HK-2 (cell line): ENCODE data around the gene NCOA5.

Experiments
- DNase-seq: peaks from one replicate; pipeline ENCODE4 v3.0.0-alpha.2; 2018; ENCODE audit not compliant: unreplicated experiment

Gene NCOA5

GRCh38 chr20:46040902-46041535 is 48.7 kb downstream of the NCOA5 start:
- DNase-seq: peak; percentile 64

DNA sequence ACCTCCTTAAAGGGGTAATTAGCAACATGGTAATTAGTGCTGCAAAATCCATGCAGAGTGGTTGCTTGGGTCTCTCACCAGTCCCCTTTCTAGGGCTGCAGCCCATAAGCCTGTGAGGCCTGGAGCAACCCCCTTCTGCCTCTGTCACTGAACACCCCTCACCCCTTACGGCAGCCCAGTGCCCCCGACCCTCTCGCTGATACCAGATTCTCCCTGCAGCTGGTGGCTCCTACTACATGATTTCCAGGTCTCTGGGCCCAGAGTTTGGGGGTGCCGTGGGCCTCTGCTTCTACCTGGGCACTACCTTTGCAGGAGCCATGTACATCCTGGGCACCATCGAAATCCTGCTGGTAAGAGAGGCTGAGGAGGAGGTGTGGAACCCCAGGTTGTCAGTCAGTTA is 52.7 kb downstream of the NCOA5 start:
- no peak for DNase-seq

DNA sequence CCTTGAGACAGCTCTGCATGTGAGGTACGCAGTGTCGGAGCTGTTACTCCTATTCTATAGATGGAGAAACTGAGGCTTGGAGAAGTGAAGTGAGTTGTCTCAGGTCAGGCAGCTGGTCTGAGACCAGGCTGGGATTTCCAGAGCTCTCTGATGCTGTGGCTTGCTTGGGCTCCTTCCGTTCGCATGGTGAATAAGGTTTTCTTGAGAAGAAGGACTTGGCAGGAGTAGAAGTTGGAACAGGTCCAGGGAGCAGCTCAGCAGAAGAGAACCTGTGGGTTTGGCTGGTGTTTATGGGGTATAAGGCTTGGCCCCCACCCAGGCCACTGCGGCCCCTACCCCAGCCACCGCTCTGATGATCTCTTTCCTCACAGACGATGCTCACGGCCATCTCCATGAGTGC is 53.4 kb downstream of the NCOA5 start:
- DNase-seq: no peak

DNA sequence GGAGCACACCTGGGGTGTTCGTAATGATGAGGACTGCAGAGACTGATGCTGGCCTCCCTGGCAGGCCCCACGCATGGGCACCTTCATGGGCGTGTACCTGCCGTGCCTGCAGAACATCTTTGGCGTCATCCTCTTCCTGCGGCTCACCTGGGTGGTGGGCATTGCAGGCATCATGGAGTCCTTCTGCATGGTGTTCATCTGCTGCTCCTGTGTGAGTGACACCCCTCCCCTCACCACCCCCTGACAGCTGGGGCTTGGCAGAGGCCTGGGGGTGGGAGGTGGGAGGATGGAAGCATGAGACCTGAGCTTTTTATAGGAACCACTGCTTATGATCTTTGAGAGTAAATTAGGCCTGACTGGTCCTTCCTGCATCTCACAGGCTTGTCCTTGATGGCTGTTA is 54.0 kb downstream of the NCOA5 start:
- no peak for DNase-seq

GRCh38 chr20:46035253-46035652 is 54.5 kb downstream of the NCOA5 start:
- DNase-seq: no peak

DNA sequence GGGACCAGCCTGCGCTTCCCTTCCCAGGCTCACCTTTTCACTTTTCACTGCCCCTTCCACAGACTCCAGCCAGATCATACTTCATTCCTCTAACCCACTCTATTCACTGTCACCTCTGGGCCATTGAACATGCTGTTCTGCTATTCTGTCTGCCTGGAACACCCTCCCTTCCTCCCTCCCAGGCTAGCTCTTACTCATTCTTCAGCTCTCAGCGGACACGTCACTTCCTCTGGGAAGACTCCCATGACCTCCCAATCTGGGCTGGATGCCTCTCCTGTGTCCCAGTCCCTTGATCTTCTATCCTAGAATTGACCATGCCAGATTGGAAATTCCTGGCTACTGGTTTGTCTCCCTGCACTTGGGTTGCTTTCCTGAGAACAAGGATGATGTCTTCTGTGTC is 55.7 kb downstream of the NCOA5 start:
- no peak for DNase-seq

DNA sequence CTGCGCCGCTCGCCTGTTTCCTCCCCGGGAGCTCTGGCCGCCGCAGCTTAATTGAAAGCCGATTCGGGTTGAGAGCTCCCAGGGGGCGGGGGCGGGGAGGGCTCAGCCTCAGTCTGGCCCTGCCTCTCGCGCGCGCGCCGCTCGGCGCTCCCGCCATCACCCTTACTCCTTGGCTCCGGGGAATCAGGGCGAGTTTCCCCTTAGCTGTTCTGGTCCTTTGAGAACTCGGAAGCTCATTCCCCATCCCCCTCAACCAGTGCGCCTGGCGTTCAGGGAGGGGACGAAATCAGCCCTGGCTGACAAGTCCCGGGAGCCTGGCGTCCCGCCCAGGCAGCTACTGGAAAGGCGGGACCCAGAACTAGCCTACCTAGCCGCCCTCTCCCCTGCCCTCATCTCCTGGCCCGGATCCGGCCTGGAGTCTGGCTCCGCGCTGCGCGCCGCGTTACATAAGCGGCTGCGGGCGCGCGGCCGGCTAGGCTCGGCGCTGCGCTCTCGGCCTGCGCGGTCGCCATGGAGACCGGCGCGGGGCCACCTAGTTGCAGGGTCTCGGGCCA is 58.0 kb downstream of the NCOA5 start:
- no peak for DNase-seq

DNA sequence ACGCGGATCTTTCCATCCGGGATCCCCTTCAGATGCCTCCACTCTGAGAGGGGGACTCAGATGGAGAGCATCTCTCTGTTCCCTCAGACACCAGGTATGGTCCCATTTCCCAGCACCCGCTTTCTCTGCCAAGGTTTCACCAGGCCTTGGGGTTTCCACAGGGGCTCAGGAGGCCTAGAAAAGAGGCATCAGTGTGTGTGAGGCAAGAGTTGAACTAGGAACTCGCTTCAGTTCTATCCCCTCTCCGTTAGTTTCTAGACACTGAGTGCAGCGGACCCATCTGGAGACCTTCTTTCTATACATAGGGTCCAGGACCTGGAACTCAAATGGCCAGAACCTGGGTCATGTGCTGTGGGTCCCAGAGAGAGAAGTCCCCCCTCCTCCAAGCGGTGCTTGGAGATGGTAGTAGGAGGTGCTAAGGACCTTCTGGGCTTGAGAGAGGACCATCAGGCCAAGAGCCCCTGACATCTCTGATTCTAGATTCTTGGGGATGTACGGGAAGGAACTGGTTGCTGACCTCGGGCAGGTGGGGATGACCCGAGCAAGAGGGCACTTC is 58.7 kb downstream of the NCOA5 start:
- DNase-seq: no peak

GRCh38 chr20:46030284-46031013 is 59.3 kb downstream of the NCOA5 start:
- no peak for DNase-seq

DNA sequence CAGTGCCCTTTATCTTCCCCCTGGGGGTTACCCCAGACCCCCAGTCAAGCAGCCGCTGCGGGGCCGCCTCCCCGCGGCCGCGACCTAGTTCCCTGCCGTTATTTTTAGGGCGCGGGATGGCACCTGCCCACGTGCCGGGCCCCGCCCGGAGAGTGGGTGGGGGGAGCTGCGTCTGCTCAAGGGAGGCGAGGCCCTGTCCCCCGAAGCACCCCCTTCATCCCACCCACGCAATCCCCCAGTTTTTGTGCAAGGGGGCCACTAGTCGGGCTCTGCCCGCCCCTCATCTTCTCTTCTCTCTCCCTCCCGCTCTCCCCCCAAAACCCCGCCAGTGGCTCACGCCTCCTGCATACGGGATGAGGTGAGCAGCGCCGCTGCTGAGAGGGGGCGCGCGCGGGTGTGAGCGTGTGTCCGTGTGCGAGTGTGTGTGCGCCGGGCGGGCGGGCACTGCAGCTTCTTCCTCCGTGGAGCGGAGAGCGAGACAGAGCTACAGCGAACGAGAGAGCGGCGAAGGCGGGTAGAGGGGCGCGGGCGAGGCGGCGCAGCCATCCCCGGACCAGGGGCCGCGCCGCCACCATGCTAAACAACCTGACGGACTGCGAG is 60.9 kb downstream of the NCOA5 start, which contains the start of gene SLC12A5:
SLC12A5 (plus strand) TSS at position 444 of the 600 bp plus-strand sequence; CDS start at position 574, 130 bp downstream.
- no peak for DNase-seq

DNA sequence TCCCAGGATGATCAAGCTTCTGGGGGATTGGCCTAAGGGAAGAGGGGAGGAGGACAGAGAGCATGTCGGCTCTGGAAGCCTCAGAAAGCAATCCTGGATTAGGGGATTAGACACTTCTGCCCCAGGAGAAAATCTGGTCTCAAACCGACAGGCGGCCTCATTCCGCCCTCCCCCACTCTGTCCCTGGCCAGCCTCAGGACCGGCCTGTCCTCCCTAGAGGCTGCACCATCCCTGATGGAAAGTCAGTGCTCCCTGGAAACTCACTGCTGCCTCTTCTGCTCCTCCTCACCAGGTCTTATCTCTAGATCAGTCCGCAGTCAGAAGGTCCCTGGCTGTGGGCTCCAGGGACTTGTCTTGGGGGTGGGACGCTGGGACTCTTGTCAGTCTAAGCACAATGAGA is 61.7 kb downstream of the NCOA5 start:
- no peak for DNase-seq

DNA sequence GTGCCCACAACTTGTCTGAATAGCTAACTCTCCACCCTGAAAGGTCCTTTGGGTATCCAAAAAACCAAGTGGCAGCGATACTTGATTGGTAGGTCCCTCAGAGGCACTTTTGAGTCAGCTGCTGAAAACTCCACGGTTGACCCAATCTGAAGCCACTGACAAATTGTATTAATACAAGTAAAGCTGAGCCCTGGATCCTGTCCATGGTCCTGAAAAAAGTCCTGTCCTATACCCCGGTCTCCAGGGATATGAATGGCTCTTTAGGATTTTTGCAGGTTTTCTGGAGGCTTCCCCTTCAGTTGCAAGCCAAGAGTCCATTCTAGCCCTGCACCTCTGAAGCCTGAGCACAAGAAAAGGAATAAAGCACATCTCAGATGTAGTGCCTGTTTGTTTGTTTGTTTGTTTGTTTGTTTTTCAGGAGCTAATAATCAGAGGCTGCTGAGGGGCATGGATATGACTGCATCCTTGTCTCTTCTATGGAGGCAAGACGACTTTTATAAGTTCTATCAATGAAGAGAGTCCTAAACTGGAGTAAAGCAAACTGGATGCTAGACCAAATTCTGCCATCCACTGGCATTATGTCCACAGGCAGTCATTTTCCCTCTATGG is 62.4 kb downstream of the NCOA5 start:
- DNase-seq: peak; percentile 51

- DNase-seq: no peak
Observed at GRCh38 chr20:46025376-46025783, 64.4 kb downstream of the NCOA5 start.

DNA sequence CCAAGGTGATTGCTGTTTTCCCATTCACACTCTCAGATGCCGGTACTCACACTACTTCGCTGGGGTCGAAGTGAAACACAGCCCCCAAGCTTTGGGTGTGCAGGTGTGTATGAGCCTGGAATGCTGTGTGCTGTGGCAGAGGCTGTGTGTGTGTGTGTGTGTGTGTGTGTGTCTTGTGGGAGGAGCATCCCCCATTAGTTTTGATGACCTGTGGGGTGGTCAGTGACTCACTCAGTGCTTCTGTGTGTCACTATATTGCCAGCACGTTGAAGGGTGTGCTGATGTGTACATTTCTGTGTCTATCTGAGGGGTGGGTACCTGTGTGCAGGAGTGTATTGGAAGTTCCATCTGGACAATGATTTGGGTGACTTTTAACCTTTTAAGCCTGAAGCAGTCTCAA is 65.8 kb downstream of the NCOA5 start:
- peak; percentile 46 for DNase-seq

GRCh38 chr20:46023148-46023484 is 66.6 kb downstream of the NCOA5 start:
- no peak for DNase-seq

DNA sequence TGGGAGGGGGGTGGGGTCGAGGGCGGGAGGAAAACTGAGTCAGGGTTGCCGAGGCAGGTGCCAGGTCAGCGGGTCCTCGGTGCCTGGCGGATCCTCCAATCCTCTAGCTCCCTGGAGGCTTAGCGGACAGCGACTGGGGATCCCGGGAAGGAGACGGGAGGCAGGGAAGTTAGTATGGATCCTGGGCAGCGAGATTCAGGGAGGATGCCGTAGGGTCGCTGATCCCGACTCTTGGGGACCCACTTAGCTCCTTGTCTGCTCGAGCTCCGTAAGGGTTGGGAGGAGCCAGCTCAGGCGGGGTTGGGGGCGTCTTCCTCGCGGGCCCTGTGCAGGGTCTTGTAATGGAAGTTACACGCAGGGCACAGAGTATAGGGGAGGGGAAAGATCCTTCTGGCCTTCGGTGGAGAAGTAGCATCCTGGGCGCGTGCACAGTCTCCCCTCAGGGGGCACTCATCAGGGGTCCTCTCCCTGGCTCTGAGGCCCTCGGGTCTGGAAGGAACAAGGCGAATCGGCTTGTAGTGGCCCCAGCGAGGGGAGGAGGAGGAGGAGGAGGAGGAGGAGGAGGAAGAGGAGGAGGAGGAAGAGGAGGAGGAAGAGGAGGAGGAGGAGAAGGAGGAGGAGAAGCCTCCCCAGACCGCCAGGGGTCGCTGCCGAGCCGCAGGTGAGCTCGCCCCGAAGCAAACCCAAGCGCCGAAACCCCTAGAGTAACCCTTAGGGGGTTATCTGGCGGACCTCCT is 67.2 kb downstream of the NCOA5 start:
- DNase-seq: peak; percentile 88

DNA sequence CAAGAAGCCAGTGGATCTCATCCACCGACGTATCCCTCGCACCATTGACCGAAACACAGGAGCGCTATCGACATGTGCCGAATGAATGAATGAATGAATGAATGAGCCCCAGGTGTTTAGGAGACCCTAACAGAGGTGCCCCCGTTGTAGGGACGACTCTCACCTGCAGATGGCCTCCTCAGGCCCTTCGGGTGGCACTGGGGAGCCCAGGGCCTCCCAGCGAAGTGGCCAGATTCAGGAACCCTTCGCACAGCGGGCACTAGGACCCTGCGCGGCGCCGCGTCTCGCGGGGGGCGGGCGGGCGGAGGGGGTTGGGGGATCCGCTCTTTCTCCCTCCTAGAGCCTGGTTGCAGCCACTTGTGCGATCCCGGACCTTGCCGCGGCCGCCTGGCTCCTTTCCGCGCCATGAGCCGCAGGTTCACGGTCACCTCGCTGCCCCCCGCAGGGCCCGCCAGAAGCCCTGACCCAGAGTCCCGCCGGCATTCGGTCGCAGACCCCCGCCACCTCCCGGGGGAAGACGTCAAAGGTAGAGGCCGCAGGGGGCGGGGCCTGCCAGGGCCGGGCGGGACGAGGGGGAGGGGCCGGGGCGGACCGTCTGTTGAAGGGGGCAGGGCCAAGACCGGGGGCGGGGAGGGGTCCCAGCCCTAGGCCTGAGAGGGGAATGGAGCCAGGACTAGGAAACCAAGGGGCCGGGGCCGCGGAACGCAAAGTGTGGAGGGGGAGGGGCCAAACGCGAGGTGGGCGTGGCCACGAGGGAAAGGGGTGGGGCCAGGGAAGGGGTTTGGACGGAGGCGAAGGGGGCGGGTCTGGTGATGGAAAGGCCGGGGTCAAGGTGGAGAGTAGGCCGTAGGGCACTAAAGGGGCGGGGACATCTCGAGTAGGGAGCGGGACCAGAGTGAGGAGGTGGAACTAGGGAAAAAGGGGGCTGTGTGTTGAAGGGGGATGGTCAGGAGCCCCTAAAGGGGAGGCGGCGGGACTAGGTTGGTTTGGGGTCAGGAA is 68.1 kb downstream of the NCOA5 start:
- peak; percentile 85 for DNase-seq

DNA sequence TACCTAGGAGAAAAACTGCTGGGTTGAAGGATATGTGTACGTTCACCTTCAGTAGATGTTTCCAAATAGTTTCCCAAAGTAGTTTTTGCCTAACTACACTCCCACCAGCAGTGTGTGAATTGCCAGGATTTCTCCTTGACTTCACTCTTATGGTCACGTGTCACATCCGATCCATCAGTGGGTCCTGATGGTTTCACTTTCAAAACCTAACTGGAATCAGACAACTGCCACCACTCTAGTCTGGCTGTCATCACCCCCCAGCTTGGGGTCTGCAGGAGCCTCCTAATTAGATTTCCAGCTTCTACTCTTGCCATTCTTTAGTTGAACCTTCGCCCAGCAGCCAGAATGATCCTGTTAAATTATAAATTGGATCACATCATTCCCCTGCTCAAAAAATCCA is 69.2 kb downstream of the NCOA5 start:
- no peak for DNase-seq

GRCh38 chr20:46018611-46019010 is 71.2 kb downstream of the NCOA5 start:
- no peak for DNase-seq

DNA sequence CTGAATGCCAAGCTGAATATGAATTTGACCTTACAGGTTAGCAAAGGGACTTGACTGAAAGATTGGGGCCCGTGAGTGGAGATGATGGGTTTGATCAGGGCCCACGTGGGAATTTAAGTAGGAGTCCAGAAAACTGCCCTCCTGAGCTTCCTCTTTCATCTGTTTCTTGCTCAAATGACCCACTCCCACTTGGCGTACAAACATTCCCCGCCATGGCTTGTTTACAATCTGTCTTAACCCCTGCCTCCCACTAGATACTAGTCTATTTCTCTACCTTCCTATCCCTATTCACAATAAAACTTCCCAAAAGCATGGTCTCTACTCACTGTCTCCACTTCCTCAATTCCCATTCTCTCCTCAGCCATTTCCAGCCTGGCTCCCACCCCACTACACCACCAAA is 71.7 kb downstream of the NCOA5 start:
- no peak for DNase-seq
